Hematopoietic multipotent progenitor cell treated with erythropoietin and hydrocortisone succinate and interleukin-3 and kit ligand, for 6 days (in vitro differentiated cells): Measurements from ENCODE around the gene SCOC.
"Not testable (repeated sequence)": the region's sequence is repeated elsewhere in the genome, so short reads cannot be mapped to it uniquely, and the experiment has no call there.

Experiments used
- DNase-seq: peaks from one replicate; pipeline ENCODE4 v3.0.0-alpha.2; 2015

The SCOC gene

GRCh38 chr4:140363051-140363450 lies 10.4 kb upstream of the SCOC start:
- DNase-seq, result no peak

DNA sequence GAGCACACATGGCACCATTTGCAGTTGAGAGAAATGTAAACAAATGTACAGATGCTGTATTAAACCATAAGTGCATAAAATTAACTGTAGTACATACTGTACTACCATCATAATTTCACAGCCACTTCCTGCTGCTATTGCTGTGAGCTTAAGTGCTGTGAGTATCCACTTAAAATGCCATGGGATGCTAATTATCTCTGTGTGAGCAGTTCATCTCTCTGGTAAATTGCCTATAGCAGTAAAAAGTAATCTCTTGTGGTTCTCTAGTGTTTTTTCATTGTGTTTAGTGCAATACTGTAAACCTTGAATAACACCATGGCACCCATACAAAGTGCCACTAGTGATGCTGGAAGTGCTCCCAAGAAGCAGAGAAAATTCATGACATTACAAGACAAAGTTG lies 9.9 kb upstream of the SCOC start:
- no peak for DNase-seq

DNA sequence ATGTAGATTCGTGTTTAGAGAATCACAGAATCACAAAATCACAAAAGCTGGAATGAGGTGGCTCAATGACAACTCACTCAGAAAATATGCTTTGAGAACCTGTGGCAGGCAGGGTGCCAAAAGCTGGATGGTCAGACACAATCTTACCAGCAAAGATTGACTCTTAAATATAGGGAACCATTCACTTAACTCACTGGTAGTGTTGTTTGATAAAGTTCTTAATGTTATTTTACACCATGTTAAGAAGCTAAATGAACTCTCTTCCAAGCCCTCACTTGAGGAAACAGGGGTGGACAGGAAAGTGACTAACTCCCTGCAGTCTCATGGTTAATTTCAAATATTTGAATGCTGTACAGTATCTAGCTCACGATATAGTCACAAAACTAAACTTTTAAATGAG lies 5.7 kb upstream of the SCOC start:
- DNase-seq, result no peak

DNA sequence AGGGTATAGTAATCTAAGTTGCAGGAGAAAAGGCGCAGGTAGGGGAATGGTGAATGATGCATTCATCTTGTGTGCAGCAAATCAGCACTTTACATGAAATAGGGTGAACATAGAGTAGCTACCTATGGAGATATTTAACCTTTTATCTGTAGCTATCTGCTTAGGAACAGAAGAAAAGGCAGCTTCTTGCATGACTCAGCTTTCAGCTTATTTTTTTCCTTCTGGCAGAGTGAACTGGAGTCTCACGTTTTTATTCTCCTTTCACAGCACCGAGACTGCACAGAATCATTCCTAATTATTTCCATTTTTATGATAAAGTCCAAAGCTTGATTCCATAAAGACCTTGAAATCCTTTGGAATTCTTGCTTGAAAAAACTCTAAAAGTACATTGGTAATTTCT lies 4.8 kb upstream of the SCOC start:
- DNase-seq, result no peak

DNA sequence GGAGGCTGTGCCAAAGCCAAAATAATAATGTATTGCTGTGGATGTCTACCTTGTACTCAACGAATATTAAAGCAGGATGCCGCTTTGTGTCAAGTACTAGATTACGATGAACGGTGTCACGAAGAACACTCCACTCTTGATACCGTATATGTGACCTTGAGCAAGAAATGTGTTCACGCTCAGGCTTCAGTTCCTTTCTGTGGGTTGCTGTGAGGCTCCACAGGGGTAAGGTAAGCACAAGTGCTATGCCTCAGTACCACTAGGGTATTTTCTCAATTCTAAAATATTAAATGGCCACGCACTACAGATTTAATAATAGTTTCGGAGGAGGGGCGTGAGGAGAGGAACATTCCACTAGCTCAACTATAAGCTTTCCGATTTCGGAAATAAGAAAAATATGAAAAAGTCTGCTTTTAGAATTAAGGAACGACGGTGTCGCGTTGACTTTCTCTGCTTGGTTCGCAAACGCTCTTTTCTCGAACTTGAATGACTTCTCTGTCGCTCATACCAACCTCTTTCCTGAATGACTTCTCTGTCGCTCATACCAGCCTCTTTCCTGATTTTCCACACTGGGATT lies 607 bp upstream of the SCOC start:
- peak; percentile 69 for DNase-seq

- DNase-seq, result peak; percentile 17
Observed at GRCh38 chr4:140374130-140374477, 658 bp downstream of the SCOC start.

DNA sequence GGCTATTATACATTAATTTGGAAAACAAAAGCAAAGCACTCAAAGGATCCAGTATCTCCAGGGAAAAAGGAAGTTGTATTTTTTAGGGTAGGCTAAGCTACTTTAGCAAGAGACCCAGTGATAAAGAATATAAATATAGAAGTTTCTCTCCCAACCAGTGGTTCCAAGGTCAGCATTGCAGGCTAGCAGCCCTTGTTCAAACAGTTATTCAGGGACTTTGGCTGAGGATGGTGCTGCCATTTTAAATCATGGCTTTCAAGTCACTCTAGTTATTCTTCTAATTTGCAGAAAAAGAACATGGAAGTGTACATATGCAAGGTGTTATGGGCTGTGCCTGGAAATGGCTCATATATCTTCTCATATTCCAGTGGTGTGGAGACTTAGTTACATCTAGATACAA lies 9.3 kb downstream of the SCOC start:
- DNase-seq, result no peak

- no peak for DNase-seq
Observed at GRCh38 chr4:140388015-140388414, 14.6 kb downstream of the SCOC start.

DNA sequence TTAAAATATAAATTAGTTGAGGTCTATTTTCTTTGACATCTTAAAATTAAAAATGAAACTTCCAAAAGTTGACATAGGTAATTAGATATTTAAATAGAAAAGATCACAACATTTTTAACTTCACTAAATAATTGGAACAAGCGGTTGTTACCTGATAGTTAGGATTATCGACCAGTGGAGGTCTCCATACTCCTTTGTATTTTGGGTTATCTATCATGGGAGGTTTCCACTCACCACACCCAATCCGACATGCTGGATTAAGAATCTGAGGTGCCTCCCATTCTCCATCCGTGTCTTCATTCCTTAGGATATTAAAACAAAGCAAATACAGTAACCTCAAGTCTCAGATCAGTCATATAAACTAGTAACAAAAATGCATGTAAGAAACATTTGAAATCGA lies 22.2 kb downstream of the SCOC start:
- DNase-seq, result no peak

DNA sequence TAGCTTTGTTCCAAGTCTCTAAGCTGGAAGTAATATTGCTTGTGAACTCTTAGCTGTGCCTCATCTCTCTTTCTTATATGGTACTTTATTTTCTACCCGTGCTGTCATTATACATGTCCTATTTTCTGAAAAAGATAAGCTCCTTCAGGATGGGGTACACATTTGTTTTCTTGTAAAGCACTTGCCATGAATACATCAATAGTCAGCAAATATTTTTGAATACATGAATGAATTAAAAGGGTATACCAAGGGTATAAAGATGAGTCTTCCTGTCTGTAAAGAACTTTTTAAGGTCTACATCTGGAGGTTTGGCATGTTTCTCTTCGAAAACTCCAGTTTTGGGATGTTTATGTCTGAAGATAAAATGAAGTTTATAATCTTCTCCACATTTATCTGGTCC lies 26.7 kb downstream of the SCOC start:
- no peak for DNase-seq

DNA sequence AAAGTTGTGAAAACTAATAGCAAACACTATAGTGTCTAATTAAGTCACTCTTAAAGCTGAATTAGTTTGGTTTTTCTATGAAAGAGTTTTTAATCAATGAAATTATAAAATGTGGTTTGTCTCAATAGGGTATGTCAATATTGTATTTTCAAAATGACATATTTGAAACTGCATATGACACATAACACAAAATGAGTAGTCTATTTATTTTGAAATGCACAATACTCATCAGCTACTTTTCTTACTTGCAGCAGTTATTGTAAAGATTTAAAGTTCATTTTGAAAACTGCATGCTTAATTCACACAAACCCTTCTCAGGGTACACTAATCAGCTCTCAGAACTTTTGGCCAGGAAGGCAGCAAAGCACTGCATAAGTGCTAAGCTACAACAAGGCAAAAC lies 32.8 kb downstream of the SCOC start:
- DNase-seq, result no peak

- DNase-seq, result peak; percentile 12
Observed at GRCh38 chr4:140408974-140409373, 35.5 kb downstream of the SCOC start.

DNA sequence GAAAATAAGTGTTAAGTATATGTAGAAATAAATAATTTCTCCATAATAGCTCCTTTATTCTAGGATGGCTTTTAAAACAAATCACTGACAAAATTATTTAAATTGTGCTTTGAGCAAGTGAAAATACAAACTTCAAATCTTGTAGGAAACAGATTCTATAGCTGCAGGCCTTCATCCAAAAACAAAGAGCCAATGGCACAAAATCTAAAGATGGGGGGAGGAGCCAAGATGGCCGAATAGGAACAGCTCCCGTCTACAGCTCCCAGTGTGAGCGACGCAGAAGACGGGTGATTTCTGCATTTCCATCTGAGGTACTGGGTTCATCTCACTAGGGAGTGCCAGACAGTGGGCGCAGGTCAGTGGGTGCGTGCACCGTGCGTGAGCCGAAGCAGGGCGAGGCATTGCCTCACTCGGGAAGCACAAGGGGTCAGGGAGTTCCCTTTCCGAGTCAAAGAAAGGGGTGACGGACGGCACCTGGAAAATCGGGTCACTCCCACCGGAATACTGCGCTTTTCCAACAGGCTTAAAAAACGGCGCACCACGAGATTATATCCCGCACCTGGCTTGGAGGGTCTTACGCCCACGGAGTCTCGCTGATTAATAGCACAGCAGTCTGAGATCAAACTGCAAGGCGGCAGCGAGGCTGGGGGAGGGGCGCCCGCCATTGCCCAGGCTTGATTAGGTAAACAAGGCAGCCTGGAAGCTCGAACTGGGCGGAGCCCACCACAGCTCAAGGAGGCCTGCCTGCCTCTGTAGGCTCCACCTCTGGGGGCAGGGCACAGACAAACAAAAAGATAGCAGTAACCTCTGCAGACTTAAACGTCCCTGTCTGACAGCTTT lies 39.9 kb downstream of the SCOC start:
- DNase-seq, result not testable (repeated sequence)

DNA sequence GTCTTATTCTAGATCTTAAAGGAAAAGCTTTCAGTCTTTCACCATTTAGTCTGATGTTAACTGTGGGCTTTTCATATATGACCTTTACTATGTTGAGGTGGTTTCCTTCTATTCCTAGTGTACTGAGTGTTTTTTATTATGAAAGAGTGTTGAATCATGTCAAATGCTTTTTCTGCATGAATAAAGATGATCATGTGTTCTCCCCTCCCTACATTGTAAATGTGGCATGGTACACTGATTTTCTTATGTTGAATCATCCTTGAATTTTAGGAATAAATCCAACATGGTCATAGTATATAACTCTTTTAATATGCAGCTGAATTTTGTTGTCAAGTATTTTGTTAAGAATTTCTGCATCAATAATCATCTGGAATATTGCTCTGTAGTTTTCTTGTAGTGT lies 49.7 kb downstream of the SCOC start:
- DNase-seq, result no peak

DNA sequence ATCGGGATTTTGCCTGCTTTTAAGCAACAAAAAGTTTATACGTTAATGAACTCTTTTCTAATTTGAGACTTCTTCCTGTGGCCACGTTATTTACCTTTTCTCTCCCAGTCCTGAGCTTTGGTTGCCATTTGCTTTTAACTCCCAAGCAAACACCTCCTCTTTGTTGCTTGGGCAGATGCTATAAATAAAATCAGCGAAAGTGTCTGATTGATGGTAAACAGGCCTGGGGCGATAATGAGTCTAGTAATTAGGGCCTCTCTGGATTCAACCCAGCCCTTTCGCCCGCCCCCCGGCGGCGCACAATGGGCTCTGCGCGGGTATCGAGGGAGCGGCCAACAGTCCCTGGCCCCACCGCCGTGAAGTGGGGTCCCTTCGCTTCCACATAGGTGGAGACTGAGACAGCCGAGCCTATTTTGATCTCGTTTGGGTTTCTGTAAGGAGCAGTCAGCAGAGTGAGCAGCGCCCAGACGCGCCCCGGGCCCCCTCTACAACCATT lies 53.2 kb downstream of the SCOC start:
- peak; percentile 70 for DNase-seq

DNA sequence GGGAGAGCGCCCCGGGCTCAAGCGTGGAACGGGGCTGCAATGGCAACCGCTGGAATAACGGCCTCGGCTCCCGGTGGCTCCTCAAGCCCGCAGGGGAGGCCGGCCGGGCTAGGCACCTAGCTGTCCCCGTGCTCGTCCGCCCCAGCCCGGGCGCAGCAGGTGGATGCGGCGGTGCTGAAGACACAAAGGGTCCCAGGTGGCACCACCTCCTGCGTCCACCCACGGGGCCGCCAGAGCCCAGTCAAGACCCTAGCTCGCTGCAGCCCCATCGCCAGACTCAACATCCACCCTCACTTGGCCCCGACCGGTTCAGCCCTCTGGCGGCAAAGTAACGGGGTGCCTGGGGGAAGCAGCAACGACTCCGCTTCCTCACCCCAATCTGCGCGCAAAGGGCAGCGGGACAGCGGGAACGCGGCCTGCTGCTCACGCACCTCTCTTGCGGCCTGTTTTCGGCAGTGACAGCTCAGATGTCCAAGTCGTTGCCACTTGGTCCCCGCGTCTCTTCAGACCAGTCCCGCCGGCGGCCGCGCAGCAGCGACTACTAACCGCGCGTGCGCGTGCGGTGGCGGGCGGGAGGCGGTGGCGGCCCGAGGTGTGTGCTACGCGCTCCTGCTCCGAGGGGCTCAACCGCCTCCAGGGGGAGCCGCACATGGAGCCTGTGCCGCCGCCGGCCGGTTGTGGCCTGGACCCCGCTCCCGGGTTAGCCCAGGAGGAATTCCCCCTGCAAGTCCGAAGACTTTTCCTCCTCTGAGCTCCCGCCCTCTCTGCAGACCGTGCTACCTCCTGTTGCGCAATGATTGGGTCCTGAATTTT lies 53.9 kb downstream of the SCOC start, which contains the start of gene CLGN:
Gene CLGN (minus strand): TSS at position 543 of the 813 bp plus-strand sequence. CDS start 14,570 bp downstream, outside the sequence.
- DNase-seq, result peak; percentile 84

- no peak for DNase-seq
Observed at GRCh38 chr4:140427919-140428471, 54.5 kb downstream of the SCOC start.
